HEK293 (cell line): ENCODE measurements around the gene PXDC1.

Source experiments
- CTCF ChIA-PET: fragments of 350-600 bp; formaldehyde crosslinking; extraction: SDS; loops from one replicate; lab custom pipeline; 2021; ENCODE audit warnings: antibody characterized with exemption; lab: Yijun Ruan, JAX
- POLR2A ChIA-PET: fragments of 300-600 bp; formaldehyde crosslinking; extraction: SDS; loops from one replicate; lab custom pipeline; 2020; ENCODE audit warnings: antibody characterized with exemption, inconsistent platforms; lab: Yijun Ruan, JAX
- H3K27ac ChIP-seq: fragments of 200-500 bp; sonication (Bioruptor generic); 2 replicates; pipeline ENCODE4 v1.5.1; 2014; ENCODE audit warnings: low read depth, low read length, control low read depth, inconsistent platforms; ENCODE audit errors: extremely low read depth
- H3K36me3 ChIP-seq, 2 experiments: fragments of 200-500 bp in 1 of 2; sonication (Bioruptor generic) in 1 of 2; 1 replicate in 1 of 2; 2 replicates in 1 of 2; pipeline ENCODE4 v1.5.1; 2014 to 2017; ENCODE audit warnings: inconsistent platforms in 2 of 2, low read length in 2 of 2; ENCODE audit not compliant: control insufficient read depth in 2 of 2, insufficient read depth in 1 of 2
- H3K4me1 ChIP-seq: fragments of 200-500 bp; sonication (Bioruptor generic); 2 replicates; pipeline ENCODE4 v1.5.1; 2014; ENCODE audit warnings: mild to moderate bottlenecking, low read length, inconsistent platforms; ENCODE audit not compliant: control insufficient read depth, insufficient read depth
- H3K4me3 ChIP-seq: 2 replicates; pipeline ENCODE4 v1.5.1; 2011; ENCODE audit warnings: low read depth, mild to moderate bottlenecking, control low read depth, low read length, moderate library complexity
- H3K9me3 ChIP-seq: fragments of 200-500 bp; sonication (Bioruptor generic); 2 replicates; pipeline ENCODE4 v1.5.1; 2014; ENCODE audit warnings: low read depth, low read length, inconsistent platforms; ENCODE audit not compliant: control insufficient read depth, insufficient read depth
- EGR2 ChIP-seq: fragments of 450-650 bp; formaldehyde crosslinking; IDR thresholded peaks from 2 replicates; pipeline ENCODE4 v1.5.1; 2016; ENCODE audit warnings: low read depth, missing biosample characterization, missing genetic modification characterization
- ELK4 ChIP-seq: IDR thresholded peaks from 2 replicates; pipeline ENCODE4 v1.6.1; 2011; ENCODE audit warnings: mild to moderate bottlenecking, low read depth, low read length, borderline replicate concordance
- GLIS1 ChIP-seq: fragments of 450-650 bp; formaldehyde crosslinking; IDR thresholded peaks from 2 replicates; pipeline ENCODE4 v1.5.1; 2016; ENCODE audit warnings: missing biosample characterization, missing genetic modification characterization
- IKZF3 ChIP-seq: fragments of 450-650 bp; IDR thresholded peaks from 2 replicates; pipeline ENCODE4 v1.5.0; 2018; ENCODE audit warnings: missing biosample characterization, mild to moderate bottlenecking, missing genetic modification characterization, moderate library complexity
- KLF1 ChIP-seq: fragments of 450-650 bp; formaldehyde crosslinking; IDR thresholded peaks from 2 replicates; pipeline ENCODE4 v1.5.1; 2016; ENCODE audit warnings: missing biosample characterization, missing genetic modification characterization
- KLF17 ChIP-seq: fragments of 450-650 bp; formaldehyde crosslinking; IDR thresholded peaks from 2 replicates; pipeline ENCODE4 v1.5.1; 2016; ENCODE audit warnings: missing biosample characterization, missing genetic modification characterization
- KLF8 ChIP-seq: fragments of 450-650 bp; formaldehyde crosslinking; IDR thresholded peaks from 2 replicates; pipeline ENCODE4 v1.5.1; 2016; ENCODE audit warnings: missing biosample characterization, missing genetic modification characterization
- KLF9 ChIP-seq: fragments of 450-650 bp; formaldehyde crosslinking; IDR thresholded peaks from 2 replicates; pipeline ENCODE4 v1.5.1; 2016; ENCODE audit warnings: missing biosample characterization, missing genetic modification characterization, low read depth
- PBX3 ChIP-seq: sonication (generic); formaldehyde crosslinking; IDR thresholded peaks from 2 replicates; pipeline ENCODE4 v1.8.1; 2022; ENCODE audit warnings: mild to moderate bottlenecking, moderate library complexity, missing genetic modification reagents
- TSHZ1 ChIP-seq: fragments of 450-650 bp; formaldehyde crosslinking; IDR thresholded peaks from 2 replicates; pipeline ENCODE4 v1.5.1; 2016; ENCODE audit warnings: missing biosample characterization, missing genetic modification characterization, borderline replicate concordance
- ZBTB6 ChIP-seq: fragments of 450-650 bp; formaldehyde crosslinking; IDR thresholded peaks from 2 replicates; pipeline ENCODE4 v1.5.1; 2017; ENCODE audit warnings: missing biosample characterization, missing genetic modification characterization
- ZNF155 ChIP-seq: fragments of 450-650 bp; formaldehyde crosslinking; IDR thresholded peaks from 2 replicates; pipeline ENCODE4 v1.5.1; 2016; ENCODE audit warnings: missing biosample characterization, missing genetic modification characterization
- ZNF221 ChIP-seq: fragments of 450-650 bp; formaldehyde crosslinking; IDR thresholded peaks from 2 replicates; pipeline ENCODE4 v1.5.1; 2017; ENCODE audit warnings: missing biosample characterization, missing genetic modification characterization, borderline replicate concordance
- ZNF24 ChIP-seq: fragments of 450-650 bp; formaldehyde crosslinking; IDR thresholded peaks from 2 replicates; pipeline ENCODE4 v1.5.1; 2016; ENCODE audit warnings: missing biosample characterization, missing genetic modification characterization
- ZNF248 ChIP-seq: fragments of 450-650 bp; formaldehyde crosslinking; IDR thresholded peaks from 2 replicates; pipeline ENCODE4 v1.5.1; 2017; ENCODE audit warnings: missing biosample characterization, missing genetic modification characterization
- ZNF324 ChIP-seq: fragments of 450-650 bp; formaldehyde crosslinking; IDR thresholded peaks from 2 replicates; pipeline ENCODE4 v1.5.1; 2016; ENCODE audit warnings: missing biosample characterization, missing genetic modification characterization
- ZNF366 ChIP-seq: fragments of 450-650 bp; formaldehyde crosslinking; conservative IDR thresholded peaks from 2 replicates; pipeline ENCODE4 v1.5.1; 2016; ENCODE audit warnings: missing biosample characterization, missing genetic modification characterization
- ZNF433 ChIP-seq: fragments of 450-650 bp; formaldehyde crosslinking; IDR thresholded peaks from 2 replicates; pipeline ENCODE4 v1.5.1; 2016; ENCODE audit warnings: missing biosample characterization, missing genetic modification characterization, low read depth
- ZNF548 ChIP-seq: fragments of 450-650 bp; formaldehyde crosslinking; IDR thresholded peaks from 2 replicates; pipeline ENCODE4 v1.5.1; 2016; ENCODE audit warnings: missing biosample characterization, missing genetic modification characterization
- ZNF549 ChIP-seq: fragments of 450-650 bp; IDR thresholded peaks from 2 replicates; pipeline ENCODE4 v1.5.1; 2018; ENCODE audit warnings: missing biosample characterization, missing genetic modification characterization, mild to moderate bottlenecking, inconsistent platforms, moderate library complexity
- ZNF660 ChIP-seq: fragments of 450-650 bp; IDR thresholded peaks from 2 replicates; pipeline ENCODE4 v1.5.1; 2018; ENCODE audit warnings: missing biosample characterization, mild to moderate bottlenecking, missing genetic modification characterization
- ZNF768 ChIP-seq: fragments of 450-650 bp; formaldehyde crosslinking; IDR thresholded peaks from 2 replicates; pipeline ENCODE4 v1.5.1; 2018; ENCODE audit warnings: missing biosample characterization, mild to moderate bottlenecking, missing genetic modification characterization
- ZNF776 ChIP-seq: fragments of 450-650 bp; formaldehyde crosslinking; IDR thresholded peaks from 2 replicates; pipeline ENCODE4 v1.5.0; 2017; ENCODE audit warnings: missing biosample characterization, missing genetic modification characterization, borderline replicate concordance
- ZNF792 ChIP-seq: fragments of 450-650 bp; formaldehyde crosslinking; IDR thresholded peaks from 2 replicates; pipeline ENCODE4 v1.5.1; 2016; ENCODE audit warnings: missing biosample characterization, missing genetic modification characterization

Gene PXDC1

GRCh38 chr6:3749977-3750316 lies 1.6 kb downstream of the PXDC1 start (continued):
- TF ChIP-seq PBX3 (no peak), ZNF776 (no peak), ZNF24 (no peak), ZNF792 (tag by site-specific recombination) (no peak), ZNF155 (tag by site-specific recombination) (no peak), EGR2 (no peak), ZNF549 (tag by site-specific recombination) (no peak)

GRCh38 chr6:3749067-3749841 lies 2.3 kb downstream of the PXDC1 start:
- Histone ChIP-seq H3K27ac (no peak overlapping the region), H3K4me3 (no peak overlapping the region), H3K9me3 (no peaks in the 10 kb centered on the region), H3K4me1 (peaks cover 3% of the 10 kb centered on the region; the same call in 1 of the 2 replicates), H3K36me3 (peaks cover 0 to 6% of the 10 kb centered on the region in 2 experiments; a peak in 1 of 3 replicates)
- no peak for TF ChIP-seq ZNF221
- TF ChIP-seq KLF1 (tag by site-specific recombination), result peak; percentile 91
- TF ChIP-seq KLF17 (tag by site-specific recombination), result no peak
- TF ChIP-seq KLF8 (tag by site-specific recombination), result peak; percentile 18; the same call in 1 of the 2 replicates
- TF ChIP-seq KLF9 (tag by site-specific recombination), result 0 out of 2 replicates have a peak, but pooled peaks have one; percentile 28
- CTCF ChIA-PET, result interaction anchor here (0.5 to 3.4 kb wide), 45 partner anchors 10 to 612 kb away, joined by 3 to 53 read pairs (median 4); partner anchors contain the start of gene FAM50B
- POLR2A ChIA-PET, result interaction anchor here (0.5 to 2.5 kb wide), 20 partner anchors 17 to 273 kb away, joined by 3 to 20 read pairs (median 4); partner anchors contain the start of gene FAM50B

GRCh38 chr6:3748208-3749066 lies 3.1 kb downstream of the PXDC1 start:
- no peaks in the 10 kb centered on the region for H3K9me3 ChIP-seq
- ChIA-PET POLR2A (interaction anchor here (0.6 to 2.5 kb wide), 9 partner anchors 49 to 273 kb away, joined by 3 to 20 read pairs (median 4); partner anchors contain the start of gene FAM50B), CTCF (interaction anchor here (0.5 to 3.4 kb wide), 39 partner anchors 11 to 613 kb away, joined by 3 to 53 read pairs (median 5); partner anchors contain the start of gene FAM50B)
- H3K4me1 ChIP-seq, result peaks cover 3% of the 10 kb centered on the region; the same call in 1 of the 2 replicates
- H3K4me3 ChIP-seq, result no peak overlapping the region
- H3K36me3 ChIP-seq, result peaks cover 0 to 6% of the 10 kb centered on the region in 2 experiments; a peak in 1 of 3 replicates
- no peak overlapping the region for H3K27ac ChIP-seq
- TF ChIP-seq ZBTB6 (tag by site-specific recombination) (no peak), ZNF660 (tag by site-specific recombination) (no peak), ZNF366 (tag by site-specific recombination) (no peak), GLIS1 (tag by site-specific recombination) (peak; percentile 67), ZNF433 (no peak), ZNF768 (no peak), ZNF548 (tag by site-specific recombination) (no peak), ELK4 (no peak), TSHZ1 (no peak), ZNF248 (tag by site-specific recombination) (no peak), IKZF3 (peak; percentile 11; the same call in 1 of the 2 replicates), ZNF324 (tag by site-specific recombination) (no peak)
